IPS DF 4.7 (cell line): Measurements from ENCODE around the gene PITX1.
"Not testable (repeated sequence)": the region's sequence is repeated elsewhere in the genome, so short reads cannot be mapped to it uniquely, and the experiment has no call there.

Experiments used
- DNase-seq: peaks from one replicate; pipeline ENCODE4 v3.0.0-alpha.2; 2013; ENCODE audit warnings: low spot score; ENCODE audit errors: extremely low read depth

PITX1 gene

GRCh38 chr5:135033901-135034235 lies at the start of gene PITX1:
TSS of gene PITX1 (minus strand) at chr5:135034228. CDS start at chr5:135033881, 347 bp downstream.
- DNase-seq: no peak

- not testable (repeated sequence) for DNase-seq
Measured at GRCh38 chr5:135083334-135083733, 49.3 kb upstream of the PITX1 start.

GRCh38 chr5:135081240-135081639 lies 47.2 kb upstream of the PITX1 start:
- no peak for DNase-seq

GRCh38 chr5:135079760-135080159 lies 45.7 kb upstream of the PITX1 start:
- DNase-seq: no peak

GRCh38 chr5:135079099-135079681 lies 45.2 kb upstream of the PITX1 start:
- DNase-seq: no peak

- no peak for DNase-seq
Measured at GRCh38 chr5:135076801-135077200, 42.8 kb upstream of the PITX1 start.

GRCh38 chr5:135076051-135076491 lies 42.0 kb upstream of the PITX1 start:
- no peak for DNase-seq

GRCh38 chr5:135075621-135076020 lies 41.6 kb upstream of the PITX1 start:
- no peak for DNase-seq

GRCh38 chr5:135073761-135074345 lies 39.8 kb upstream of the PITX1 start:
- DNase-seq: no peak

GRCh38 chr5:135072387-135073281 lies 38.6 kb upstream of the PITX1 start:
- no peak for DNase-seq

- no peak for DNase-seq
Measured at GRCh38 chr5:135071311-135071710, 37.3 kb upstream of the PITX1 start.

GRCh38 chr5:135069895-135070657 lies 36.0 kb upstream of the PITX1 start:
- no peak for DNase-seq

GRCh38 chr5:135069016-135069770 lies 35.2 kb upstream of the PITX1 start:
- DNase-seq: no peak

- no peak for DNase-seq
Measured at GRCh38 chr5:135067587-135067986, 33.6 kb upstream of the PITX1 start.

GRCh38 chr5:135066781-135067180 lies 32.8 kb upstream of the PITX1 start:
- DNase-seq: no peak

GRCh38 chr5:135065306-135066265 lies 31.6 kb upstream of the PITX1 start:
- no peak for DNase-seq

- no peak for DNase-seq
Measured at GRCh38 chr5:135064235-135064570, 30.2 kb upstream of the PITX1 start.

GRCh38 chr5:135063511-135064234 lies 29.6 kb upstream of the PITX1 start:
- DNase-seq: no peak

- DNase-seq: no peak
Measured at GRCh38 chr5:135063056-135063445, 29.0 kb upstream of the PITX1 start.
